Central memory CD8-positive, alpha-beta T cell (primary cell): Measurements from ENCODE around the gene FUT7.
"Not testable (repeated sequence)": the region's sequence is repeated elsewhere in the genome, so short reads cannot be mapped to it uniquely, and the experiment has no call there.

Source experiments
- ATAC-seq: fragments of 150-1000 bp; cut with Tn5 transposase; replicated peaks from 2 replicates; pipeline ENCODE4 v1.10.0; 2022; ENCODE audit warnings: mild to moderate bottlenecking, moderate FRiP score, moderate number of reproducible peaks; ENCODE audit not compliant: poor library complexity, severe bottlenecking; ENCODE audit errors: extremely low read depth
- DNase-seq, 2 donors: peaks; one replicate each; pipeline ENCODE4 v3.0.0; 2021; ENCODE audit warnings: low spot score in 2 of 2
- H3K27ac Mint-ChIP-seq: one replicate; pipeline ENCODE4 v1.8.0; 2022; ENCODE audit warnings: low read depth, mild to moderate bottlenecking, moderate library complexity, mixed read lengths
- H3K27me3 Mint-ChIP-seq: one replicate; pipeline ENCODE4 v1.8.0; 2022; ENCODE audit warnings: mixed read lengths
- H3K36me3 Mint-ChIP-seq: one replicate; pipeline ENCODE4 v1.8.0; 2022; ENCODE audit warnings: mild to moderate bottlenecking, moderate library complexity, mixed read lengths; ENCODE audit not compliant: insufficient read depth
- H3K4me1 Mint-ChIP-seq: one replicate; pipeline ENCODE4 v1.8.0; 2022; ENCODE audit warnings: mixed read lengths
- H3K4me3 Mint-ChIP-seq: one replicate; pipeline ENCODE4 v1.8.0; 2022; ENCODE audit warnings: mild to moderate bottlenecking, moderate library complexity, mixed read lengths
- H3K9me3 Mint-ChIP-seq: one replicate; pipeline ENCODE4 v1.8.0; 2022; ENCODE audit warnings: mixed read lengths

The FUT7 gene

DNA sequence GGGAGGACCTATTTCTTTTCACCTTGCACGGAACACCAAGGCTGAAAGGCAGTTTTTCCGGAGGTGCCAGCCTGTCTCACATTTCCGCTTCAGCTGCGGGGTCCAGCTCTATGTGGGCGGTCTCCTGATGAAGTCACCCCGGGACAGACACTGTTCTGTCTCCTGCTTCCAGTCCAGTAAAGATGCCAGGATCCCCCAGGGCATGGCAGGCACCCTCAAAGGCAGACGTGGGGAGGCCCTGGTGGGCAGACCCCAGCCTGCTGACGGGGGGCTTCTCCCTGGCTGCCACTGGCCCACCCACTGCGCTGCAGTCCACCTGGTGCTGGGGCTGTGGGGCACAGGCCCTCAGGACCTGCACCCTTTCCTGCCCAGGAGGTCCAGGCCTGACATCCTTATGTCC, 30.9 kb upstream of the FUT7 start:
- not testable (repeated sequence) for H3K36me3 Mint-ChIP-seq, H3K9me3 Mint-ChIP-seq, H3K27ac Mint-ChIP-seq, H3K4me1 Mint-ChIP-seq, H3K4me3 Mint-ChIP-seq, H3K27me3 Mint-ChIP-seq, ATAC-seq, DNase-seq

DNA sequence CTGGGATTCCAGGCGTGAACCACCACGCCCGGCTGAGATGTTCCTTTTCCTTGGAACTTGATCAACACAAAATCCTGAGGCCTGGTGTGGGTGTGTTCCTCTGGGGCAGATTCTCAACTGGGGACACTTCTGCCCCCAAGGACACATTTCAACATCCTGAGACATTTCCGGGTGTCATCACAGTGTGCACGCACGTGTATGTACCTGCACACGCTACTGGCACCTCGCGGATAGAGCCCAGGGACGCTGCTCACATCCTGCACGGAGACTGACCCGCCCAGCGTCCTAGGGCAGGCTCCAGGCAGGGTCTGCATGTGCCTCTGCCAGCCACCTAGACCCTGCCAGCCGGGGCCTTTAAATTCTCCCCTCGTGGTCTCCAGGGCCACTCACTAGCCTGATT, 30.5 kb upstream of the FUT7 start:
- ATAC-seq (no peak), DNase-seq (no peak)
- Mint-ChIP-seq H3K36me3 (no peaks in the 10 kb centered on the region), H3K27me3 (no peaks in the 10 kb centered on the region), H3K4me1 (no peaks in the 10 kb centered on the region), H3K27ac (no peak overlapping the region), H3K9me3 (no peaks in the 10 kb centered on the region), H3K4me3 (no peak overlapping the region)

DNA sequence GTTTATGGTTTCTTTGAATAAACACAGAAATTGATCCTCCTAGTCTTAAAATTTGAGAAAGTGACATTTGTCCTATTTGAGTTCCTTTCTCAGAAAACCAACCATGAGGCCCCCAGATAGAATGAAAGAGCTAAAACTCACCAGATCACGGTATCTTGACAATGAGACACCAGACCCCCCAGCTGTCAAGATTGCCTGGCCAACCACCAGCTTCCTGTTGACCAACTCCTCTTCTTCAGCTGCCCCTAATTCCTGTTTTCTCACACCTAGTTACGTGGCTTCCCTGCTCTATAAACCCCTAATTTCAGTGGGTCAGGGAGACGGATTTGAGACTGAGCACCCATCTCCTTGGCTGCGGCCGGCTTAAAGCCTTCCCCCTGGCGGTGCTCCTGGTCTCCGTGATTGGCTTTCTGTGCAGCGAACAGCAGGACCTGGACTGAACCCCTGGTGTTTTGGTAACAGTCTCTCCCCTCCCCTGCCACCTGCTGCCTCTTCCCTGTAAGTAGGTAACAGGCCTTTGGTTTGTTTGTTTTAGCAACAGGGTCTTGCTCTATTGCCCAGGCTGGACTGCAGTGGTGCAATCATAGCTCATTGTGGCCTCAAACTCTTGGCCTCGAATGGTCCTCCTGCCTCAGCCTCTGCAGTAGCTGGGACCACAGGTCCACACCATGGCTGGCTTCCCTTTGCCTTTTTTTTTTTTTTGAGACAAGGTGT, 26.8 kb upstream of the FUT7 start:
- Mint-ChIP-seq H3K36me3 (no peaks in the 10 kb centered on the region), H3K4me1 (no peaks in the 10 kb centered on the region), H3K27ac (no peak overlapping the region), H3K9me3 (no peaks in the 10 kb centered on the region), H3K27me3 (no peaks in the 10 kb centered on the region), H3K4me3 (no peak overlapping the region)
- DNase-seq (no peak), ATAC-seq (no peak)

DNA sequence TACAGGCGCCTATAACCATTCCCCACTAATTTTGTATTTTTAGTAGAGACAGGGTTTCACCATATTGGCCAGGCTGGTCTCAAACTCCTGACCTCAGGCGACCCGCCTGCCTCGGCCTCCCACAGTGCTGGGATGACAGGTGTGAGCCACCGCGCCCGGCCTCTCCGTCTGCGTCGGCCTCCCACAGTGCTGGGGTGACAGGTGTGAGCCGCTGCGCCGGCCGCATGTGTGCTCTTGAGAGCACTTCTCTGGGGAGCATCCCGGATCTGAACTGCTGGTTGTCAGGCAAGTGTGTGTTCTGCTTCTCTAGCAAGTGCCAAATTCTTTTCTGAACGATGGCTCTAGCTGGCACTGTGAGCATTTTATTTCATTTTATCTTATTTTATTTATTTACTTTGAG, 25.7 kb upstream of the FUT7 start:
- DNase-seq (no peak), ATAC-seq (no peak)
- Mint-ChIP-seq H3K4me3 (no peak overlapping the region), H3K4me1 (no peaks in the 10 kb centered on the region), H3K36me3 (no peaks in the 10 kb centered on the region), H3K9me3 (no peaks in the 10 kb centered on the region), H3K27me3 (no peaks in the 10 kb centered on the region), H3K27ac (no peak overlapping the region)

DNA sequence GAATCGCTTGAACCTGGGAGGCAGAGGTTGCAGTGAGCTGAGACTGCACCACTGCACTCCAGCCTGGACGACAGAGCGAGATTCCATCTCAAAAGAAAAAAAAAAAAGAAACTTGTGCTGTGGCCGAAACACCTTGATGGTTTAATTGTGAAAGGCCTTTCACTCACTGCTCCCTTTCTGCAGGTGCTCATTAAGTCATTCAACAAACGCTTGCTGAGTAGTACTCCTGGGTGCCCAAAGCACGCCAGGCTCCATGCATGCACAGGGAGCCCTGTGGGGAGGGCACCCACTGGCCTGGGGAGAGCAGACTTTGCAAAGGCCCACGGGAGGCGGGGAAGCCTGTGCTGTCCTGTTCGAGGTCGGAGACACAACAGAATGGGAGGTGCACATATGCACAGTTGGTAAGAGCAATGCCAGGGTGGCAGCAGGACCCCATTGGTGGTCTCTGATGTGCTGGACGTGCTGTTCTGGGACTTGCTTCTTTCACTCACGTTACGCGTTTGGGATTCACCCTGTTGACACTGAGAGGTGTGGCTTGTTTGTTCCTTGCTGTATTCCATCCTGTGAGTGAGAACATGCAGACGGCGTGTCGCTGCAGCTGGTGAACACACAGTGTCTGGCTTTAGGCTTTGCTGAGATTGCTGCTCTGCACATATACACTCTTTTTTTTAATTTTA, 25.0 kb upstream of the FUT7 start:
- no peak for ATAC-seq
- H3K4me3 Mint-ChIP-seq, result no peak overlapping the region
- H3K36me3 Mint-ChIP-seq, result no peaks in the 10 kb centered on the region
- H3K27me3 Mint-ChIP-seq, result no peaks in the 10 kb centered on the region
- no peak for DNase-seq
- H3K4me1 Mint-ChIP-seq, result no peaks in the 10 kb centered on the region
- no peaks in the 10 kb centered on the region for H3K9me3 Mint-ChIP-seq
- no peak overlapping the region for H3K27ac Mint-ChIP-seq

DNA sequence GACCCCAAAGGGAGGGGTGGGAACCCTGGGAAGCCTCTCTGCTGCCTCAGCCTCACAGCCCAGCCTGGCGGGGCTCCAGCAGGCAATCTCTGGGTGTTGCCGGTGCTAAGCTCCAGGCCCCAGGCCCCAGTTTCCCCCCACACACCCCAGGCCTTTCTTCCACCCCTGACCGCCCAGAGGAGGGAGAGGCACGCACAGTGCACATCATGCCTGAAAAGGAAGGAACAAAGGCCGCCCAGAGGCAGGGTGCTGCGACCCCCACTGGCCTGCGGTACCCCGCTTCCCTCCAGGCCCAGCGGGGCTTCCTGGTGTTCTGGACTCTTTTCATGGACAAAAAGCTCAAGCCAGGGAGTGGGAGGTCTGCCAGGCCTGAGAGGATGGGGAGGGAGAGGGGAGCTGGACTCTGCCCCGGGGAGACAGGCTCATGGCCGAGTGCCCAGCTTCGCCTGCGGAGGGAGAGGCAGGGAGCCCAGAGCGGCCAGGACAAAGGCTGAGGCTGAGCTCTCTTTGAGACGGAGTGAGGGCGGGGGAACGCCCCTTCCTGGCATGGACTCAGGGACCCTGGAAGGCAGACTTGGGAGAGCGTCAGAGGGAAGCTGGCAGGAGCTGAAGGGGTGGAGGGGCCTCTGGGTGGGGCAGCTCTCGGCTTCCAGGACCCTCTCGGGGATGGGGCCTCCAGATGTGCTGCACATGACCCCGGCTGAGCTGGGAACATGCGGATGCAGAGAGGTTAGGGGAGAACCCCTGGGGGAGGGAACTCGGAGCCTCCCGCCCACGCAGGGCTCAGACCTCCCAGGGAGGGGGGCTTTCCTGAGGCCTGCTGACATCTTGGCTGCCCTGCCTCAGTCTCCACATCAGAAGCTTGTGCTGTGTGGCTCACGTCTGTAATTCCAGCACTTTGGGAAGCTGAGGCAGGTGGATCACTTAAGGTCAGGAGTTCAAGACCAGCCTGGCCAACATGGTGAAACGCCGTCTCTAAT, 23.8 kb upstream of the FUT7 start:
- Mint-ChIP-seq H3K4me3 (no peak overlapping the region), H3K36me3 (no peaks in the 10 kb centered on the region), H3K4me1 (no peaks in the 10 kb centered on the region), H3K27me3 (peaks cover 3% of the 10 kb centered on the region), H3K27ac (no peak overlapping the region), H3K9me3 (no peaks in the 10 kb centered on the region)
- DNase-seq (no peak), ATAC-seq (no peak)

DNA sequence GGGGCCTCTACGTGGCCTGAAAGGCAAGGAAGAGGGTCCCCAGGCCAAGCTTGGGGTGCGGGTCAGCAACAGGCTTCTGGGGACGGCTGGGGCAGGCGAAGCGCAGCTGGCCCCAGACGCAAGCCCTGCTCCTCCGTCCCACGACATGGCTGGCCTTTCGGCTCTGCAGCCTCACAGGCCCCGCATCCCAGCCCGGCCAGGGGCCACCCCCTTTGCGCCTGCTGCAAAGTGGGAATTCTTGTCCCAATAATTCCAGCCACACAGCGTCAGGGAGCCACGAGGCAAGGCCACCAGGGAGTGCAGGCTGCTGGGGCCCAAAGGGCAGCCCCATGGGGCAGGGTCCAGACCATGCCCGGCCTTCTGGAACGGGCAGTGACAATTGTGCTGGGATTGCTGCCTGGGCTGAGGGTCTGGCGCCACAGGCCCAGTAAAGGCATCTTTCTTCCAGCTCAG, 23.1 kb upstream of the FUT7 start:
- no peak for DNase-seq
- no peak for ATAC-seq
- peaks cover 10% of the 10 kb centered on the region for H3K27me3 Mint-ChIP-seq
- peaks cover 2% of the 10 kb centered on the region for H3K36me3 Mint-ChIP-seq
- H3K4me3 Mint-ChIP-seq, result no peak overlapping the region
- peaks cover 2% of the 10 kb centered on the region for H3K4me1 Mint-ChIP-seq
- H3K9me3 Mint-ChIP-seq, result no peaks in the 10 kb centered on the region
- no peak overlapping the region for H3K27ac Mint-ChIP-seq

DNA sequence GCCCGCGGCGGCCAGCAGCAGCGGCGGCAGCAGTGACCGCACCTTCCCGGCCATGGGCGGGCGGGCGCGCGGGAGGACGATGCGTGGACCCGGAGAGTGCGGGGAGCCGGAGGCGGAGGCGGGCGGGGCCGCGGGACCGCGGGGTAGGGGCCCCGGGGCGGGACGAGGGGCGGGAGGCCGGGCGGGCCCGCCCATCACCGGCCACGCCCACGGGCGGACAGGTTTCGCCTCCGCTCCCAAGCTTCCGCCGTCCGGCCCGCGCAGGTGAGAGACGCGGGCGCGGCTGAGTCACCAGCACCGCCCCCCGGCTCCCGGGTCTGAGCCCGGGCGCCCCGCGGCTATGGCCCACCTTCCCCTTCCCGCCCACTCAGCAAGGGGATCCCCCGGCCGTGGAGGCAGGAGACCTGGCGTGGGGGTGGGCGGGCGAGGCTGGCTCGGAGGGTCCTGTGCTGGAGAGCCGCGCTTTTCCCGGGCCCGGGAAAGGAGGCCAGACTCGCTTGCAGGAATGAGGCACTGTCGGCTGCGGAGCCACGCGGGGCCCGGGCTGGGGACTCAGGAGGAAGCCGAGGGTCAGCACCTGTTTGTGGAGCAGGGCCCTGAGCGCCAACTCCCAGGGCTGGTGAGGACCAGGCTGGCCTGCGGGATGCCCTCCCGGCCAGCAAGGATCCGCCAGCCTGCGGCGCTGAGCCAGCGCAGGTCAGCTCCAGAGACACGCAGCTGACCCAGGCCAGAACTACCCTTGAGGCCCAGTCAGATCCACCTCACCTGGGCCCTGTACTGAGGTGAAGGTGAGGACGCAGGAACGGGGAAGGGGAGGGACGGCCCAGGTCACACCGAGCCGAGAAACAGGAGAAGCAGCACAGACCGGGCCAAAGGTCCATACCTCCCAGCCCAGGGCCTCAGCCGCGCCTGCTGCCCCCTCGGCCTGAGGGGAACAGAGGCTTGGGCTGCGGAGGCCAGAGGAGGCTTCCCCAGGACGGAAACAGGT, 22.4 kb upstream of the FUT7 start, which contains the start of gene ENTPD2:
Gene ENTPD2 (minus strand): TSS at position 118 of the 988 bp plus-strand sequence. CDS start 64 bp downstream, at position 54.
- H3K4me3 Mint-ChIP-seq, result no peak within 1 kb of the TSS

DNA sequence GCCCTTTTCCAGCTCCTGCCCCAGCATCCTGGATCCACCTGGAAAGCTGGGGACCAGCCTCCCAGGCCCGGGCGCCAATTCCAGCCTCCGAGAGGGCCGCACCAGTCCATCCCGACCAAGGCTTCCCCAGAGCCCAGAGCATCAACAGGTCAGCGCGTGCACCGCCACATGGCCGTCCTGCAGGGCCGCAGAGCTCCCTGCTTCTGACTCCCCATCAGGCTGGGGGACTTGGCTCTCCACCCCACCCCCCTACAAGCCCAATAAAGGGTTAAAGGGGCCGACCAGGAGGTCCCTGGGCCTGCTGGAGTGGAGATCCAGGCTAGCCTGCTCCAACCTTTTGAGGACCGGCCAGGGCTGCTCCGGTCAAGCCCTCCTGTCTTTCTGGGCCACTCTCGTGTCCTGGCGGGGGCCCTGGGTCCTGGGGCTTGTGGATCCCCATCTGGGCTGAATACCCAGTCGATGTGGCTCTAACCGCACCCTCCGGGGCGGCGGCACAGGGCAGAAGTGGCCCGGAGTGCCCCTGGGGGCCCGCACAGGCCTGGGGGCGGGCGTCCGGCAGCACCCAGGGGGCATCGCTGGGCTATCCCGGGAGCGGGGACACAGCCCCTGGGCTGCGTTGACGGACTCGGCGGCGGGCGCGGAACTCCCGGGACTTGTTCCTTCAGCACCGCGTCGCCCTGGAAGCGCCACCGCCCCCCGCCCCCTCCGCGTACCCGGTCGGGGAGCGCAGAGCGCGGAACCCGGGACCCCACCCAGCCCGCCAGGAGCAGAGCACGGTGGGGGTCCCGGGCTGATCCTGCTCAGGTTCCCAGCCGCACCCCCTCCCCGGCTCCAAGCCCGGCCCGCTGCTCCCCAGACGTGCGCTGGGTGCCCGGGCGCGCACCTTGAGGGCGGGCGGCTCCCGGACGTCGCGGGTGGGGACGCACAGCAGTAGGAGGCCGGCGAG, 21.4 kb upstream of the FUT7 start:
- DNase-seq (no peak), ATAC-seq (peak; percentile 40)
- Mint-ChIP-seq H3K27me3 (peaks cover 18% of the 10 kb centered on the region), H3K36me3 (peaks cover 7% of the 10 kb centered on the region), H3K4me1 (peaks cover 5% of the 10 kb centered on the region), H3K27ac (no peak overlapping the region), H3K9me3 (no peaks in the 10 kb centered on the region), H3K4me3 (no peak overlapping the region)

More for the DNA sequence above, 22.4 kb upstream of the FUT7 start, which contains the start of gene ENTPD2:
- H3K9me3 Mint-ChIP-seq, result no peaks in the 10 kb centered on the region
- DNase-seq (no peak), ATAC-seq (peak; percentile 46)
- H3K4me1 Mint-ChIP-seq, result peaks cover 5% of the 10 kb centered on the region
- H3K27me3 Mint-ChIP-seq, result peaks cover 18% of the 10 kb centered on the region
- peaks cover 7% of the 10 kb centered on the region for H3K36me3 Mint-ChIP-seq
- H3K27ac Mint-ChIP-seq, result no peak within 1 kb of the TSS

DNA sequence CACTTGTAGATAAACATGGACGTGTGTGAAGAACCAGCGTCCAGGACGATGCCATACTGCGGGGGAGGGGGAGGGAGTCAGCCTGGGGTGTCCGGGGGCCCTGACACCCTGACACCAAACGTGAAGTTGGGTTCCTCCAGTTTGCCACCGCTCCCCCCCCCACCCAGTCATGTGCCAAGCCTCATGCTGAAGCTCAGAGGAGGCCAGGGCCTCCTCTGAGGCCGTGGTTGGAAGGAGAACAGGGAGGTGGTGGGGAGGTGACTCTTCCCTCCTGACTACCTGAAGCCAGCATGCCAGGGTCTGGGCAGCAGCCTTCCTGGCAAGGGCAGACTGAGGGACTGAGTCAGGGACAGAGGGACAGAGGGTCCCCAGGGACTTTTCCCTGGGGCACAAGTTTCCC, 20.4 kb upstream of the FUT7 start:
- Mint-ChIP-seq H3K36me3 (peaks cover 10% of the 10 kb centered on the region), H3K27me3 (peaks cover 18% of the 10 kb centered on the region), H3K27ac (no peak overlapping the region), H3K9me3 (no peaks in the 10 kb centered on the region), H3K4me1 (peaks cover 5% of the 10 kb centered on the region), H3K4me3 (peak overlapping the region; percentile 13)
- ATAC-seq (no peak), DNase-seq (no peak)
